Neural progenitor cell (in vitro differentiated cells): ENCODE measurements around the gene ZC3H18.

Experiments
- EZH2 ChIP-seq: fragments of 200-600 bp; sonication (generic); IDR thresholded peaks from 2 replicates; pipeline ENCODE4 v1.6.1; 2017; ENCODE audit warnings: antibody characterized with exemption, mild to moderate bottlenecking, moderate library complexity
- EZH2phosphoT487 ChIP-seq: fragments of 200-600 bp; sonication (generic); IDR thresholded peaks from 2 replicates; pipeline ENCODE4 v1.6.1; 2017; ENCODE audit warnings: antibody characterized with exemption
- TF ChIP-seq, protein P1 (sequence below): fragments of 200-600 bp; sonication (generic); IDR thresholded peaks from 2 replicates; pipeline ENCODE4 v1.5.1; 2017; ENCODE audit warnings: antibody characterized with exemption, mild to moderate bottlenecking

DNA sequence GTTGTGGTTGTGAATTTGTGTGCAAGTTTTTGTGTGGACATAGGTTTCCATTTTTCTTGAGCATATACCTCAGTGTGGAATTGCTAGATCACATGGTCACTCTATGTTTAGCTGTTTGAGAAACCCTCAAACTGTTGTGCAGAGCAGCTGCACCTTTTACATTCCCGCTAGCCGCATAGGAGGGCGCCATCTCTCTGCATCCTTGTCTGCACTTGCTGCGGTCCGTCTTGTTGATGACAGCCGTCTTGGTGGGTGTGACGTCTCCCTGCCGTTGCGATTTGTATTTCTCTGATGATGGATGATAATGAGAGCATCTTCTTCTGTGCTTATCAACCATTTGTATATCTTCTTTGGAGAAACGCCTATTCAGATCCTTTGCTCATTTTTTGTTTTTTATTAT lies 43.1 kb downstream of the ZC3H18 start:
- TF ChIP-seq, protein P1, sequence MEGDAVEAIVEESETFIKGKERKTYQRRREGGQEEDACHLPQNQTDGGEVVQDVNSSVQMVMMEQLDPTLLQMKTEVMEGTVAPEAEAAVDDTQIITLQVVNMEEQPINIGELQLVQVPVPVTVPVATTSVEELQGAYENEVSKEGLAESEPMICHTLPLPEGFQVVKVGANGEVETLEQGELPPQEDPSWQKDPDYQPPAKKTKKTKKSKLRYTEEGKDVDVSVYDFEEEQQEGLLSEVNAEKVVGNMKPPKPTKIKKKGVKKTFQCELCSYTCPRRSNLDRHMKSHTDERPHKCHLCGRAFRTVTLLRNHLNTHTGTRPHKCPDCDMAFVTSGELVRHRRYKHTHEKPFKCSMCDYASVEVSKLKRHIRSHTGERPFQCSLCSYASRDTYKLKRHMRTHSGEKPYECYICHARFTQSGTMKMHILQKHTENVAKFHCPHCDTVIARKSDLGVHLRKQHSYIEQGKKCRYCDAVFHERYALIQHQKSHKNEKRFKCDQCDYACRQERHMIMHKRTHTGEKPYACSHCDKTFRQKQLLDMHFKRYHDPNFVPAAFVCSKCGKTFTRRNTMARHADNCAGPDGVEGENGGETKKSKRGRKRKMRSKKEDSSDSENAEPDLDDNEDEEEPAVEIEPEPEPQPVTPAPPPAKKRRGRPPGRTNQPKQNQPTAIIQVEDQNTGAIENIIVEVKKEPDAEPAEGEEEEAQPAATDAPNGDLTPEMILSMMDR: no peak
- TF ChIP-seq EZH2 (no peak), EZH2phosphoT487 (no peak)
